Type B pancreatic cell (in vitro differentiated cells): ENCODE results near the gene COL4A2. TPM values are rescaled to one million over a fixed set of nuclear protein-coding genes. Genes with fewer than 3 reads are reported as not detected.

Experiments used
- DNase-seq: peaks from one replicate; pipeline ENCODE4 v3.0.0; 2021; ENCODE audit warnings: mixed read lengths; ENCODE audit not compliant: unreplicated experiment; ENCODE audit errors: extremely low spot score
- H3K27ac Mint-ChIP-seq: 2 replicates; pipeline ENCODE4 v1.8.0; 2021; ENCODE audit warnings: mild to moderate bottlenecking, mixed read lengths
- H3K27me3 Mint-ChIP-seq: 2 replicates; pipeline ENCODE4 v1.8.0; 2021; ENCODE audit warnings: mixed read lengths
- H3K36me3 Mint-ChIP-seq: 2 replicates; pipeline ENCODE4 v1.8.0; 2021; ENCODE audit warnings: mixed read lengths
- H3K4me1 Mint-ChIP-seq: one replicate; pipeline ENCODE4 v1.8.0; 2021; ENCODE audit warnings: mixed read lengths; ENCODE audit not compliant: unreplicated experiment
- H3K4me3 Mint-ChIP-seq: 2 replicates; pipeline ENCODE4 v1.8.0; 2021; ENCODE audit warnings: mild to moderate bottlenecking, mixed read lengths
- H3K9me3 Mint-ChIP-seq: 2 replicates; pipeline ENCODE4 v1.8.0; 2021; ENCODE audit warnings: mixed read lengths
- CTCF ChIP-seq: fragments of 200-600 bp; sonication (generic); conservative IDR thresholded peaks from 2 replicates; pipeline ENCODE4 v1.5.0; 2021; ENCODE audit warnings: antibody characterized with exemption, mild to moderate bottlenecking
- total RNA-seq: library from RNA; stranded (reverse); gene quantifications from 2 replicates; pipeline ENCODE4 v1.2.1, GENCODE V29; 2021; ENCODE audit warnings: low replicate concordance

COL4A2 gene
- total RNA-seq, 1 donor from 2014 or later = 145 TPM

GRCh38 chr13:110305544-110305943 is 1.5 kb upstream of the COL4A2 start:
- peaks cover 51% of the 10 kb centered on the region for H3K27me3 Mint-ChIP-seq
- no peak for DNase-seq
- H3K4me3 Mint-ChIP-seq = peak overlapping the region; percentile 82
- no peaks in the 10 kb centered on the region for H3K36me3 Mint-ChIP-seq
- no peak overlapping the region for H3K27ac Mint-ChIP-seq
- no peaks in the 10 kb centered on the region for H3K9me3 Mint-ChIP-seq
- H3K4me1 Mint-ChIP-seq = peaks cover 47% of the 10 kb centered on the region
- no peak for TF ChIP-seq CTCF

- no peak for DNase-seq
- peaks cover 51% of the 10 kb centered on the region for H3K27me3 Mint-ChIP-seq
- peaks cover 47% of the 10 kb centered on the region for H3K4me1 Mint-ChIP-seq
- H3K4me3 Mint-ChIP-seq = peak overlapping the region; percentile 82
- H3K9me3 Mint-ChIP-seq = no peaks in the 10 kb centered on the region
- no peak overlapping the region for H3K27ac Mint-ChIP-seq
- H3K36me3 Mint-ChIP-seq = no peaks in the 10 kb centered on the region
- no peak for TF ChIP-seq CTCF
These were observed 1.1 kb upstream of the COL4A2 start for GRCh38 chr13:110305949-110306339.

GRCh38 chr13:110306340-110306959 is 634 bp upstream of the COL4A2 start:
- H3K36me3 Mint-ChIP-seq = no peaks in the 10 kb centered on the region
- peak; percentile 50 for TF ChIP-seq CTCF
- peaks cover 44% of the 10 kb centered on the region for H3K4me1 Mint-ChIP-seq
- peak overlapping the region; percentile 82 for H3K4me3 Mint-ChIP-seq
- H3K9me3 Mint-ChIP-seq = no peaks in the 10 kb centered on the region
- no peak overlapping the region for H3K27ac Mint-ChIP-seq
- no peak for DNase-seq
- peaks cover 48% of the 10 kb centered on the region for H3K27me3 Mint-ChIP-seq

GRCh38 chr13:110307767-110308655 is 927 bp downstream of the COL4A2 start:
- Mint-ChIP-seq H3K4me1 (peaks cover 44% of the 10 kb centered on the region), H3K9me3 (no peaks in the 10 kb centered on the region), H3K27ac (peak overlapping the region; percentile 86), H3K4me3 (peak overlapping the region; percentile 96), H3K27me3 (peaks cover 43% of the 10 kb centered on the region), H3K36me3 (peaks cover 8% of the 10 kb centered on the region)
- peak; percentile 70 for DNase-seq
- no peak for TF ChIP-seq CTCF

- Mint-ChIP-seq H3K27ac (peak overlapping the region; percentile 86), H3K36me3 (peaks cover 8% of the 10 kb centered on the region), H3K4me1 (peaks cover 44% of the 10 kb centered on the region), H3K4me3 (peak overlapping the region; percentile 96), H3K27me3 (peaks cover 36% of the 10 kb centered on the region), H3K9me3 (no peaks in the 10 kb centered on the region)
- no peak for TF ChIP-seq CTCF
- peak; percentile 64 for DNase-seq
These were observed 1.7 kb downstream of the COL4A2 start for GRCh38 chr13:110308656-110309359.
